Fibroblast of lung (primary cell): ENCODE measurements around the gene OXA1L. TPM values are rescaled to one million over a fixed set of nuclear protein-coding genes. Genes with fewer than 3 reads are reported as not detected.
"Not testable (repeated sequence)": the region's sequence is repeated elsewhere in the genome, so short reads cannot be mapped to it uniquely, and the experiment has no call there.

Experiments used
- DNase-seq, 2 donors: peaks; one replicate each; pipeline versions ENCODE4 v3.0.0 to v3.0.0-alpha.2; 2010; ENCODE audit warnings: low read depth in 2 of 2
- H2AFZ ChIP-seq: 2 replicates; pipeline ENCODE4 v1.5.1; 2012; ENCODE audit warnings: low read length, control low read depth, inconsistent platforms
- H3K27ac ChIP-seq: 2 replicates; pipeline ENCODE4 v1.5.1; 2011; ENCODE audit warnings: low read length, control low read depth; ENCODE audit not compliant: insufficient read depth
- H3K27me3 ChIP-seq: 2 replicates; pipeline ENCODE4 v1.5.1; 2011; ENCODE audit warnings: mild to moderate bottlenecking, low read length; ENCODE audit not compliant: control insufficient read depth, insufficient read depth
- H3K36me3 ChIP-seq: 2 replicates; pipeline ENCODE4 v1.5.1; 2011; ENCODE audit warnings: low read length; ENCODE audit not compliant: control insufficient read depth, insufficient read depth
- H3K4me1 ChIP-seq: 2 replicates; pipeline ENCODE4 v1.5.1; 2011; ENCODE audit warnings: low read length; ENCODE audit not compliant: control insufficient read depth, insufficient read depth; ENCODE audit errors: extremely low read depth
- H3K4me2 ChIP-seq: 2 replicates; pipeline ENCODE4 v1.5.1; 2011; ENCODE audit warnings: low read length, control low read depth; ENCODE audit not compliant: insufficient read depth; ENCODE audit errors: extremely low read depth
- H3K4me3 ChIP-seq, 4 experiments: fragments of 200-600 bp in 1 of 4; sonication (generic) in 1 of 4; replicated peaks in 1 of 4; 2 replicates each; pipeline ENCODE4 v1.5.1; 2011 to 2016; ENCODE audit warnings: low read length in 4 of 4, low read depth in 3 of 4, mild to moderate bottlenecking in 3 of 4, control low read depth in 2 of 4, inconsistent platforms in 1 of 4, mixed read lengths in 1 of 4; ENCODE audit not compliant: insufficient read depth in 1 of 4; ENCODE audit errors: control extremely low read depth in 1 of 4
- H3K79me2 ChIP-seq: 2 replicates; pipeline ENCODE4 v1.5.1; 2012; ENCODE audit warnings: mild to moderate bottlenecking, low read length, inconsistent platforms; ENCODE audit not compliant: control insufficient read depth, insufficient read depth
- H3K9ac ChIP-seq: 2 replicates; pipeline ENCODE4 v1.5.1; 2011; ENCODE audit warnings: mild to moderate bottlenecking, low read length, control low read depth; ENCODE audit not compliant: insufficient read depth
- H3K9me3 ChIP-seq: 2 replicates; pipeline ENCODE4 v1.5.1; 2012; ENCODE audit warnings: low read depth, low read length; ENCODE audit not compliant: control insufficient read depth, insufficient read depth
- H4K20me1 ChIP-seq: 2 replicates; pipeline ENCODE4 v1.5.1; 2011; ENCODE audit warnings: low read length; ENCODE audit not compliant: control insufficient read depth, insufficient read depth; ENCODE audit errors: extremely low read depth
- EZH2 ChIP-seq: IDR thresholded peaks from 2 replicates; pipeline ENCODE4 v1.5.1; 2012; ENCODE audit warnings: low read length, control low read depth, mild to moderate bottlenecking; ENCODE audit errors: missing control alignments
- polyA plus RNA-seq, 2 donors: library from polyadenylated mRNA; depleted of rRNA in 1 of 2; stranded (reverse) in 1 of 2; unstranded in 1 of 2; fragments of >200 nt; gene quantifications; 2 replicates each; pipeline ENCODE4 v1.2.1, GENCODE V29; 2011 to 2012; ENCODE audit warnings: missing spikeins in 1 of 2
- total RNA-seq: library from RNA; depleted of rRNA; stranded (reverse); fragments of >200 nt; gene quantifications from 2 replicates; pipeline ENCODE4 v1.2.1, GENCODE V29; 2014
- TF ChIP-seq, protein P1 (sequence below), 2 donors: IDR thresholded peaks in 1 of 2; conservative IDR thresholded peaks in 1 of 2; 1 replicate in 1 of 2; 2 replicates in 1 of 2; pipeline ENCODE4 v1.5.1; 2011 to 2012; ENCODE audit warnings: low read length in 2 of 2, control low read depth in 1 of 2, inconsistent platforms in 1 of 2, low read depth in 1 of 2, mild to moderate bottlenecking in 1 of 2

OXA1L gene
- total and polyA plus RNA-seq, 2 donors (not counting 1 experiment from before 2014, with no cell fraction given) = 67.2 to 141 TPM

DNA sequence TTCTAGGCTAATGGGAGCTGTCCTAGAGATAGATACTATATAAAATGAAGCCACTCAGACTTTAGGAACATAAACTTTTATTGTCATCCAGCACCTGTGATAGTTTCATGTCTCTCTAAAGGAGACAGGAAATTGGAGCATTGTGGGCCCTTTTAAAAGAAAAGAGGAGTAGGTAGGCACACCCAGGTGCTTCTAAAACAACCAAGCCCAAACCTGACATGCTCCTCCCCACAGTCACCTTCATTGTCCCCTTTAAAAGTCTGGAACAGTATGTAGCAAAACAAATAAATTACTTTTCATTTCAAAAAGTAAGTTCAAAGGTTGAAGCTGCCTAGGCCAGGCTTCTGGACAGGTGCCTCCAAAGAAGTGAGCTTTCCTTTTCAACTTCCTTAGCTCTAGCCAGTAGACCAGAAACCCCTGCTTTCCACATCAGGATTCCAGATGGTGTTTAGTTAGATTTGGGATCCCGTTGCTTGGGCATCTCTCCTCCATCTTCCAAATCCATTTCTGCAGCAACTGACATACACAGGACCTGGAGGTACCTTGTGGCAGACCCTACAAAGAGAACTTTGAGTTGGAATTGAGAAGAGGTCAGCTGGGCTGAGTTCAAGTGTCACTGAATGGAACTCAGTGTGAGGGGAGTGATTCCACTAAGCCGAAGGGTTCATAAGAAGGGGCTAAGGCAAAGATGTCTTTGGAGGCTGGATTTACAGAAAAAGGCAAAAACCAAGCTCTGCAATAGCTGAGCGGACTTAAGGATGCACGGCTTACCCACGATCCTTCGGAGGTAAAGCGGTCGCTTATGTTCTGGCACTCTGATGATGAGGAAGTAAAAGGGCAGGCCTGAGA lies 6.9 kb downstream of the OXA1L start:
- no peak for TF ChIP-seq EZH2
- TF ChIP-seq, protein P1, sequence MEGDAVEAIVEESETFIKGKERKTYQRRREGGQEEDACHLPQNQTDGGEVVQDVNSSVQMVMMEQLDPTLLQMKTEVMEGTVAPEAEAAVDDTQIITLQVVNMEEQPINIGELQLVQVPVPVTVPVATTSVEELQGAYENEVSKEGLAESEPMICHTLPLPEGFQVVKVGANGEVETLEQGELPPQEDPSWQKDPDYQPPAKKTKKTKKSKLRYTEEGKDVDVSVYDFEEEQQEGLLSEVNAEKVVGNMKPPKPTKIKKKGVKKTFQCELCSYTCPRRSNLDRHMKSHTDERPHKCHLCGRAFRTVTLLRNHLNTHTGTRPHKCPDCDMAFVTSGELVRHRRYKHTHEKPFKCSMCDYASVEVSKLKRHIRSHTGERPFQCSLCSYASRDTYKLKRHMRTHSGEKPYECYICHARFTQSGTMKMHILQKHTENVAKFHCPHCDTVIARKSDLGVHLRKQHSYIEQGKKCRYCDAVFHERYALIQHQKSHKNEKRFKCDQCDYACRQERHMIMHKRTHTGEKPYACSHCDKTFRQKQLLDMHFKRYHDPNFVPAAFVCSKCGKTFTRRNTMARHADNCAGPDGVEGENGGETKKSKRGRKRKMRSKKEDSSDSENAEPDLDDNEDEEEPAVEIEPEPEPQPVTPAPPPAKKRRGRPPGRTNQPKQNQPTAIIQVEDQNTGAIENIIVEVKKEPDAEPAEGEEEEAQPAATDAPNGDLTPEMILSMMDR (conservative IDR thresholded peaks at IDR 0.05 in 1 of 2, IDR thresholded peaks at IDR 0.05 in 1 of 2; ENCODE audit: low read depth in 1 of 2, low read length in 2 of 2) = no peak
- H3K4me3 ChIP-seq = no peak overlapping the region
- H3K27me3 ChIP-seq = no peaks in the 10 kb centered on the region
- H3K4me2 ChIP-seq = no peak overlapping the region
- no peaks in the 10 kb centered on the region for H4K20me1 ChIP-seq
- H3K9ac ChIP-seq = no peak overlapping the region
- peaks cover 3% of the 10 kb centered on the region for H3K79me2 ChIP-seq
- peaks cover 13% of the 10 kb centered on the region for H3K36me3 ChIP-seq
- no peak for DNase-seq
- H3K27ac ChIP-seq = no peak overlapping the region
- no peaks in the 10 kb centered on the region for H3K9me3 ChIP-seq
- H3K4me1 ChIP-seq = no peaks in the 10 kb centered on the region
- no peak overlapping the region for H2AFZ ChIP-seq

DNA sequence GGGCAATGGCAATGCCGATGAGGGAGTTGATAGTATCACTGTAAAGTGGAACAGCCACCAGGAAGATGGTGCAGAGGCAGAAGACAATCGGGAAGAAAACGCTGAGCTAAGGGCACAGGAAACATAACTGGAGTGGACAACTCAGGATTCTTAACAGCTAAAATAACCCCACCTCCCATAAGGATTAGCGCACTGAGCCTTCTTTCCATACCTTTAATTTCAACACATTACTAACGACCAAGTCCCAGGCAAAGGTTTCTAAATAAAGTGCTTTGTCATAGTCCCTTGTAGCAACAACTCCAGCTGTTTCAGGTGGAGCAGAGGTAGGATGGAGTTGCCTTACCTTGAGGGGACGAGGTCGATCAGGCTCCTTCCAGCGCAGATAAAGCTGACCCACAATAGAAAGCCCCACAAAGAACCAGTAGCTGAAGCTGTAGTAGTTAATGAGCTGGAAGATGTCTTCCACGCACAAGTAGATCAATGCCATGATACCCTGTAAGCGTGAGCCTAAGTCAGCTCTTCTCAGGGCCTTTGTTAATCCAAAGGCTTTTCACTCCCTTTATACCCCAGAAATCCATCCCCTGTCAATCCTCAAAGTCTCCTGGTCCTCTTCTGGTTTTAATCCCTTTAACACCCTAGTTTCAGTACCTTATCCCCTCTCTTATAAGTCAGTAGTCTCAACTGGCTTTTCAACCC lies 7.7 kb downstream of the OXA1L start:
- Histone ChIP-seq H2AFZ (no peak overlapping the region), H3K9me3 (no peaks in the 10 kb centered on the region), H3K79me2 (no peaks in the 10 kb centered on the region), H3K4me2 (no peak overlapping the region), H3K36me3 (peaks cover 13% of the 10 kb centered on the region), H4K20me1 (no peaks in the 10 kb centered on the region), H3K4me1 (no peaks in the 10 kb centered on the region), H3K27me3 (no peaks in the 10 kb centered on the region), H3K9ac (no peak overlapping the region), H3K4me3 (no peak overlapping the region), H3K27ac (no peak overlapping the region)
- TF ChIP-seq, protein P1 (conservative IDR thresholded peaks at IDR 0.05 in 1 of 2, IDR thresholded peaks at IDR 0.05 in 1 of 2; ENCODE audit: low read depth in 1 of 2, low read length in 2 of 2) = no peak
- TF ChIP-seq EZH2 = no peak
- no peak for DNase-seq

DNA sequence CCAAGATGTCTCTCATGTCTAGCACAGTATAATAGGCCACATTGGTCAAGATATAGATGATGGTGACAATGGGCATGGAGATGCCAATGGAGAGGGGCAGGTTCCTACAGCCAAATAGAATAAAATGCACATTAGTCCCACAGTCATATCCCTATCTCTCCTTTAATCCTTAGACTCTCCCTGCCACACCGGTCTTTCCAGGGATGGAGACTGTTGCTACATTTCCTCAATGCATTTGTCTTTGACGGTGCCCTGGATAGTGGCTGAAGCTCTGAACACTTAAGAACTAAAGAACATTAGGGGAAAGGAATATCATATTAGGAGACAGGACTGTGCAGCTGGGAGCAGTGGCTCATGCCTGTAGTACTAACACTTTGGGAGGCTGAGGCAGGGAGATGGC lies 9.7 kb downstream of the OXA1L start:
- Histone ChIP-seq H4K20me1 (no peaks in the 10 kb centered on the region), H3K4me3 (no peak overlapping the region), H3K27ac (no peak overlapping the region), H3K9me3 (no peaks in the 10 kb centered on the region), H2AFZ (no peak overlapping the region), H3K4me1 (no peaks in the 10 kb centered on the region), H3K9ac (no peak overlapping the region), H3K36me3 (peaks cover 5% of the 10 kb centered on the region), H3K79me2 (no peaks in the 10 kb centered on the region), H3K4me2 (no peak overlapping the region), H3K27me3 (no peaks in the 10 kb centered on the region)
- DNase-seq = no peak
- TF ChIP-seq EZH2 = no peak
- TF ChIP-seq, protein P1 (conservative IDR thresholded peaks at IDR 0.05 in 1 of 2, IDR thresholded peaks at IDR 0.05 in 1 of 2; ENCODE audit: low read depth in 1 of 2, low read length in 2 of 2) = no peak

DNA sequence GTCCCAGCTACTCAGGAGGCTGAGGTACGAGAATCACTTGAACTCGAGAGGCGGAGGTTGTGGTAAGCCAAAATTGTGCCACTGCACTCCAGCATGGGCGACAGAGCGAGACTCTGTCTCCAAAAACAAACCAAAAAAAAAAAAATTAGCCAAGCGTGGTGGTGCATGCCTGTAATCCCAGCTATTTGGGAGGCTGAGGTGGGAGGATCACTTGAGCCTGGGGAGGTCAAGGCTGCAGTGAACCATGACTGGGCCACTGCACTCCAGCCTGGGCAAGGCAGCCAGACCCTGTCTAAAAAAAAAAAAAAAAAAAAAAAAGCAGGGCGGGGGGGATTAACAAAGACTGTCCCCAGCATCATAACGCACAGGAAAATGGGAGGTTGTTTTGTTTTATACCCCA lies 10.4 kb downstream of the OXA1L start:
- H3K36me3 ChIP-seq, H3K4me2 ChIP-seq, H3K27me3 ChIP-seq, H4K20me1 ChIP-seq, H3K9me3 ChIP-seq, H3K79me2 ChIP-seq, H3K4me3 ChIP-seq, H2AFZ ChIP-seq, H3K4me1 ChIP-seq, DNase-seq, H3K27ac ChIP-seq, H3K9ac ChIP-seq: not testable (repeated sequence)
